Measurements from ENCODE around the gene CLTCL1.
"Not testable (repeated sequence)": the region's sequence is repeated elsewhere in the genome, so short reads cannot be mapped to it uniquely, and the experiment has no call there.

CLTCL1 gene

DNA sequence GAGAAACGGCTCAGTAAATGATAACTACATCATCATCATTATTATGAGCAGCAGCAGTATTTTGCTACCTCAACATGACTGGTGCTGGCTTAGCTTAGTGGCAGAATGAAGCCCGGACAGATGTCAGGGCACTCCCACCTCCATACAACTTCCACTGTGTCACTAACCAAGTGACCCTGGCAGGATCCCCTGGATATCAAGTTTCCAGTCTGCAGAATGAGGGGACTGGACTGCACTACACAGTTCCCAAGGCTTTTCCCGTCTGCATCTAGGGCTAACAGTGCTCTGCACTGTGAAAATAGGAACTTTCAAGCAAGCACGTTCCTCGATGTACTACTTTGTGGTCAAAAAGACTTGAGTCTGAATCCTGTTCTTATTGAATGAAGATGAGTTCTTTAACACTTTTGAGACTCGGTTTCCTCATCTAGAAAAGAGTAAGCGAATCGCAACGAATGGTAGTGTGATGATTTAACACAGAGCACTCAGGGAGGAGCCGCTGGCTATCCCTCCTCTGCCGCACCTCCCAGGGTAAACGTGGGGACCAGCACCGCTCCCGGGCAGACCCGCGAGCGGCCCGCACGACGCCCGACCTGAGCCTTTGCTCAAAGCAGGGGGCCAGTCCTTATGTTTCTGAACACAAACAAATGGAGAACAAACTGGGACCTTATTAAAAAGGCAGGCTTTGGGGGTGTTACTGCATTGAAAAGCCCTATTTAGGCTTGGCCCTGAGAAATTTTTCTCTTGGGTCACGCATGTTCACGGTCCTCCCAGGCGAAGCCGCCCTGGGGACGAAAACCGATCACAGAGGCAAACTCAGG, 910 bp downstream of the CLTCL1 start:
- DNase-seq (ENCODE audit: low spot score) = no peak

DNA sequence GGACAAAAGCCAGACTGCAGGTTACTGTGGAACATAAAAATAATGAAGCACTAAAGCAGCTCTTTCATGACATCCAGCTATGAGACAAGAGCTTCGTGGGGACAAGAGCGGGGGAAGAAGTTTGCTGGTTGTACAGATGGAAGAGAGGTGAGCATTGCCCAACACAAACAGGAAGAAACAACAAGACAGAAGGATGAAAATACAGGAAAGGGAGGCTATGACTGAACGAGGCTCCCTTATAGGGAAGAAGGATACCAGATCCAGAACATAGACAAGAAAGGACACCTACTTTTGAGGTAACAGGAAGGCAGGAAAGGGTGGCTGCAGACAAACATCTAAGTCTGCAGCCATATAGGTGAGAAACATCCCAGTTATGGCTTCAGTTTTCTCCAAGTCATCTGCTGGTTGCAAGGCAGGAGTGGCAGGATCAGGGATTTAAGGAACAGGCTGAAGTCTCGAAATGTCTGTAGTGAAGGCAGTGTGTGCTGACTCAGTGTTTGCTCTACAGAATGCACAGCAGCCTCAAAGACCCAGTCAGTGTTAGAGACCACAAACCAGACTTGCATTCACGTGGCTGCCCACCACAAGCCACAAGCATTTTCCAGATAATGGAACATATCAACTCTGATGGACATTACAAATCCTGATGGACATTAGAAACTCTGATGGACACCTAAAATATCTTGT, 1.9 kb downstream of the CLTCL1 start:
- peak; percentile 67 for DNase-seq (ENCODE audit: low spot score)

- peak; percentile 57 for DNase-seq (ENCODE audit: low spot score)
These were observed 3.6 kb downstream of the CLTCL1 start for GRCh38 chr22:19287889-19288288.

DNA sequence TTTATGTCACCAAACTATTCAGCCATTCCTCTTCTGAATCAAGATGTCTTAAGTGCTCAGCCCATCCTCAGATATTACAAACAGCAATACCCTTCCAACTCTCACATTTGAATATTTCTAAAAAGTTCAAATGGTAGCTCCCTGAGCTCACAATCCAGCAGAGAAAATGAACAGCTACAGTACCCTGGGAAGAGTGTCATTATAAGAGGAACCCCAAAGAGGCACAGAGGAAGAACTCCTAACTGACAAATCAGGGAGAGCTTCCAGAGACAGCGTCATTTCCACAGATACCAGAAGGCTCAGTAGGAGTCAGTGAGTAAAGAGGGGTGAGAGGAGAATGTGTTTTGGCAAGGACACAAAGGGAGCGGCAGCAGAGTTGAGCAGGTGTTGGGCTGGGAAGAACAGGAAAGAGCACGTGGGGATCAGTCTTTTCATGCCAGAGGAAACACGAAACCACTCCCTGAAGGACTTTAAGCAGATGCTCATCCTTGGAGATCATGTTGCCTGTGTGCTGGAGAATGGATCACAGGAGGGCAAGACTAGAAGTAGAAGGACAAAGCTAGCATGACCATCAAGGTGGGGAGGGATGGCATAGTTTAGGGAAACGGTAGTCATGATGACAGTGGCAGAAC, 4.3 kb downstream of the CLTCL1 start:
- DNase-seq (ENCODE audit: low spot score) = no peak

- no peak for DNase-seq (ENCODE audit: low spot score)
These were observed 5.7 kb downstream of the CLTCL1 start for GRCh38 chr22:19285831-19286230.

- DNase-seq (ENCODE audit: low spot score) = not testable (repeated sequence)
These were observed 12.4 kb downstream of the CLTCL1 start for GRCh38 chr22:19279143-19279542.

- no peak for DNase-seq (ENCODE audit: low spot score)
These were observed 13.7 kb downstream of the CLTCL1 start for GRCh38 chr22:19277785-19278184.

GRCh38 chr22:19275919-19276600, 15.5 kb downstream of the CLTCL1 start:
- DNase-seq (ENCODE audit: low spot score) = no peak

GRCh38 chr22:19275513-19275912, 16.0 kb downstream of the CLTCL1 start:
- no peak for DNase-seq (ENCODE audit: low spot score)

DNA sequence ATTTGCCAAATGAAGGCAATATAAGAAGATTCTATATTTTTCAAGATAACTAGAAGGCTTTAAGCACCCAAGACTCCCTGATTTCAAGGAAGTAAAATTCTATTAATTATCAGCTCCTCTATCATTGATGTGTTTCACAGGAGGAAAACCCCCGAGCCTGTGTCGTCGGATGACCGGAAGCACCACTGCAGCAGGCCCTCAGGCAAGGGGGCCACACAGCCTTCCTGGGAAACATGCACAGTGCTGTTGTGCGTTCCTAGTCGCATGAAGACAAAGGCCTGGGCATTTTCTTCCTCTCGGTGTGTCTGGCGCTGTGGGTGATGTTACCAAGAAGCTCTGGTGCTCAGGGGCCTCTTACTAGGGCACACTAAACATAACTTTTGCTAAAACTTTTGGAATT, 16.4 kb downstream of the CLTCL1 start:
- DNase-seq (ENCODE audit: low spot score) = no peak

- no peak for DNase-seq (ENCODE audit: low spot score)
These were observed 19.5 kb downstream of the CLTCL1 start for GRCh38 chr22:19271856-19272535.

- no peak for DNase-seq (ENCODE audit: low spot score)
These were observed 20.2 kb downstream of the CLTCL1 start for GRCh38 chr22:19271273-19271855.

DNA sequence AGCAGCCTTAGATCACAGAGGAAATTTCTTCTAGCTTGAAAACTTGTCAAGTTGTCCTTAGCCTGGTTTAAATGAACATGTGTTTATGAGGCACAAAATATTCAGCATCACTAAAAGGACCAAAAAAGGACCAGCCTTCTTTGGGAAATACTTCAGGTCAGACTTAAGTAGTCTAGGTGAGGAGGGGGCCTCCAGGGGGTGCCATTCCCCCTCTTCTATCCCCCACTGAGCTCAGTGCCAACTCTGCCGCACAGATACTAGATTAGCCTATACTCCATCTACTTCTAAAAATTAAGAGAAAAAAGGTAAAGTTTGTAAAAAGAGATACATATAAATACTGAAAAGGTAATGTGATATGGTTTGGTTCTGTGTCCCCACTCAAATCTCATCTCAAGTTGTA, 20.6 kb downstream of the CLTCL1 start:
- DNase-seq (ENCODE audit: low spot score) = no peak

- no peak for DNase-seq (ENCODE audit: low spot score)
These were observed 24.9 kb downstream of the CLTCL1 start for GRCh38 chr22:19266547-19267086.

DNA sequence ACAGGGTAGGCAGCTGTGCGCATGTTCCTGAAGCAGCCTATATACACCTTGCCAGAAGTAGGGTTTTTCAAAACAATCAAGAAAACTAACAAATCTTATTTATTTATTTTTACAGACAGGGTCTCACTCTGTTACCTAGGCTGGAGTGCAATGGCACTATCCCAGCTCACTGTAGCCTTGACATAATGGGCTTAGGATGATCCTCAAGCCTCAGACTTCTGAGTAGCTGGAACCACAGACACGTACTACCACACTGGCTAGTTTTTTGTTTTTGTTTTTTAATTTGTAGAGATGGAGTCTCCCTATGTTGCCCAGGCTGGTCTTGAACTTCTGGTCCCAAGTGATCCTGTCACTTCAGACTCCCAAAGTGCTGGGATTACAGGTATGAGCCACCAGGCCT, 25.7 kb downstream of the CLTCL1 start:
- no peak for DNase-seq (ENCODE audit: low spot score)

GRCh38 chr22:19260804-19261203, 30.7 kb downstream of the CLTCL1 start:
- no peak for DNase-seq (ENCODE audit: low spot score)

DNA sequence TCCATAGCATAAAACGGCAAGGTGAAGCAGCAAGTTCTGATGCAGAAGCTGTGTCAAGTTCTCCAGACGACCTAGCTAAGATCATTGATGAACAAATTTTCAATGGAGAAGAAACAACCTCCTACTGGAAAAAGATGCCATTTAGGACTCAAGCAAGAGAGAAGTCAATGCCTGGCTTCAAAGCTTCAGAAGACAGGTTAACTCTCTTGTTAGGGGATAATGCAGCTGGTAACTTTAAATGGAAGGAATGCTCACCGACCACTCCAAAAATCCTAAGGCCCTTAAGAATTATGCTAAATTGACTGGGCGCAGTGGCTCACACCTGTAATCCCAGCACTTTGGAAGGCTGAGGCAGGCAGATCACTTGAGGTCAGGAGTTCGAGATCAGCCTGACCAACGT, 31.3 kb downstream of the CLTCL1 start:
- DNase-seq (ENCODE audit: low spot score) = no peak

- DNase-seq (ENCODE audit: low spot score) = not testable (repeated sequence)
These were observed 32.6 kb downstream of the CLTCL1 start for GRCh38 chr22:19258968-19259288.

GRCh38 chr22:19258371-19258770, 33.1 kb downstream of the CLTCL1 start:
- DNase-seq (ENCODE audit: low spot score) = no peak

DNA sequence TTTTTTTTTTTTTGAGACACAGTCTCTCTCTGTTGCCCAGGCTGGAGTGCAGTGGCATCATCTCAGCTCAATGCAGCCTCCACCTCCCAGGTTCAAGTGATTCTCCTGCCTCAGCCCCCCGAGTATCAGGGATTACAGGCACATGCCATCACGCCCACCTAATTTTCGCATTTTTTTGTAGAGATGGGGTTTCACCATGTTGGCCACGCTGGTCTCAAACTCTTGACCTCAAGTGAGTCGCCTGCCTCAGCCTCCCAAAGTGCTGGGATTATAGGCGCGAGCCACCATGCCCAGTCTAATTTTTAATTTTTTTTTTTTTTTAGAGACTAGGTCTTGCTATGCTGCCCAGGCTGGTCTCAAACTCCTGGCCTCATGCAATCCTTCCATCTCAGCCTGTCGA, 35.2 kb downstream of the CLTCL1 start:
- not testable (repeated sequence) for DNase-seq (ENCODE audit: low spot score)

DNA sequence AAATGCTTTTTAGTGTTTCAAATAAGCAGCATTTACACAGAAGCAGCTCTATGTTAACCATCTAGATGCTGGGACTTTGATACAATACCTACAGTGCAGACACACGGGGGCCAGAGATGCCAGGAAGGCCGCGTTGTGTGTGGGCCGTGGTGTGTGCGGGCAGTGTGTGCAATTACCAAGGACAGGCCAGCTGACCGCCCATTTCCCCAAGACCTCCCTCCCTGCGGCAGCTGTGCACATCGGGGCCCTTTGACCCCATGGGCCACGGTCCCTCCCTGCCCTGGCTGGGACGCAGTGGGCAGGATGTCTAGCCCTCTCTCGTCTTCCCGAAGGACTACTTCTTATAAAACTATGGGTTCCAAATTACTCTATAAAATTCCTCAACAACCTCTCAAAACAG, 38.4 kb downstream of the CLTCL1 start:
- DNase-seq (ENCODE audit: low spot score) = no peak
